ENCODE data around the gene TBPL1. TPM values are rescaled to one million over a fixed set of nuclear protein-coding genes. Genes with fewer than 3 reads are reported as not detected.

TBPL1 gene
- total RNA-seq, 1 donor from 2014 or later = 35.7 TPM

GRCh38 chr6:133957780-133958242, 4.8 kb downstream of the TBPL1 start:
- intact Hi-C loops (cut with micrococcal nuclease) = loop anchor here (10.0 kb wide), 1 partner anchor 677 kb away; no protein-coding TSS in a partner anchor
- POLR2A ChIA-PET = interaction anchor here (1.1 kb wide), 1 partner anchor 9 kb away, joined by 5 read pairs; no protein-coding TSS in a partner anchor
- no peak for TF ChIP-seq CTCF (IDR thresholded peaks at IDR 0.05)

GRCh38 chr6:133958791-133959190, 5.8 kb downstream of the TBPL1 start:
- Mint-ChIP-seq H3K9me3 (no peaks in the 10 kb centered on the region), H3K36me3 (ENCODE audit: low read depth) (peaks cover 2% of the 10 kb centered on the region), H3K27me3 (no peaks in the 10 kb centered on the region), H3K4me3 (no peak overlapping the region), H3K27ac (no peak overlapping the region), H3K4me1 (peaks cover 79% of the 10 kb centered on the region)
- no peak for ATAC-seq (ENCODE audit: low read depth)
- ChIA-PET POLR2A (interaction anchor here (1.1 kb wide), 1 partner anchor 8 kb away, joined by 5 read pairs; no protein-coding TSS in a partner anchor), CTCF (interaction anchor here (0.8 to 0.9 kb wide), 2 partner anchors 14 to 138 kb away, joined by 3 to 5 read pairs; no protein-coding TSS in a partner anchor)
- intact Hi-C loops (cut with micrococcal nuclease) = loop anchor here (10.0 kb wide), 1 partner anchor 676 kb away; no protein-coding TSS in a partner anchor
- no peak for DNase-seq
- TF ChIP-seq CTCF (IDR thresholded peaks at IDR 0.05) = no peak

More at GRCh38 chr6:133957780-133958242, 4.8 kb downstream of the TBPL1 start:
- Mint-ChIP-seq H3K4me3 (no peak overlapping the region), H3K36me3 (ENCODE audit: low read depth) (peaks cover 8% of the 10 kb centered on the region), H3K27ac (peak overlapping the region; percentile 10), H3K4me1 (peaks cover 79% of the 10 kb centered on the region), H3K9me3 (no peaks in the 10 kb centered on the region), H3K27me3 (no peaks in the 10 kb centered on the region)
- DNase-seq (no peak), ATAC-seq (ENCODE audit: low read depth) (no peak)
- CTCF ChIA-PET = interaction anchor here (0.8 to 0.9 kb wide), 2 partner anchors 15 to 139 kb away, joined by 3 to 5 read pairs; no protein-coding TSS in a partner anchor

GRCh38 chr6:133959667-133960368, 6.8 kb downstream of the TBPL1 start:
- TF ChIP-seq CTCF (IDR thresholded peaks at IDR 0.05) = no peak
- no peak overlapping the region for H3K27ac Mint-ChIP-seq

GRCh38 chr6:133961831-133962230, 8.8 kb downstream of the TBPL1 start:
- intact Hi-C loops (cut with micrococcal nuclease) = no loop called here
- no peak for TF ChIP-seq CTCF (IDR thresholded peaks at IDR 0.05)
- no peak overlapping the region for H3K27ac Mint-ChIP-seq
- ChIA-PET POLR2A (no interaction called here), CTCF (interaction anchor here (2.3 kb wide), 1 partner anchor 11 kb away, joined by 13 read pairs; no protein-coding TSS in a partner anchor)
- no peaks in the 10 kb centered on the region for H3K27me3 Mint-ChIP-seq
- DNase-seq (no peak), ATAC-seq (ENCODE audit: low read depth) (no peak)
- H3K4me3 Mint-ChIP-seq = no peak overlapping the region
- H3K36me3 Mint-ChIP-seq (ENCODE audit: low read depth) = peaks cover 2% of the 10 kb centered on the region
- peaks cover 78% of the 10 kb centered on the region for H3K4me1 Mint-ChIP-seq
- H3K9me3 Mint-ChIP-seq = no peaks in the 10 kb centered on the region

More at GRCh38 chr6:133959667-133960368, 6.8 kb downstream of the TBPL1 start:
- CTCF ChIA-PET = no interaction called here
- intact Hi-C loops (cut with micrococcal nuclease) = loop anchor here (10.0 kb wide), 1 partner anchor 675 kb away; no protein-coding TSS in a partner anchor
- H3K4me3 Mint-ChIP-seq = no peak overlapping the region
- ATAC-seq (ENCODE audit: low read depth) = no peak
- H3K4me1 Mint-ChIP-seq = peaks cover 77% of the 10 kb centered on the region
- POLR2A ChIA-PET = no interaction called here
- DNase-seq = no peak
- no peaks in the 10 kb centered on the region for H3K9me3 Mint-ChIP-seq
- peaks cover 2% of the 10 kb centered on the region for H3K36me3 Mint-ChIP-seq (ENCODE audit: low read depth)
- H3K27me3 Mint-ChIP-seq = no peaks in the 10 kb centered on the region

- TF ChIP-seq CTCF (IDR thresholded peaks at IDR 0.05) = no peak
- H3K4me3 Mint-ChIP-seq = no peak overlapping the region
- ATAC-seq (ENCODE audit: low read depth) (no peak), DNase-seq (no peak)
- no peak overlapping the region for H3K27ac Mint-ChIP-seq
- no peaks in the 10 kb centered on the region for H3K9me3 Mint-ChIP-seq
- H3K27me3 Mint-ChIP-seq = no peaks in the 10 kb centered on the region
- intact Hi-C loops (cut with micrococcal nuclease) = no loop called here
- H3K4me1 Mint-ChIP-seq = peaks cover 73% of the 10 kb centered on the region
- ChIA-PET POLR2A (interaction anchor here (2.9 kb wide), 1 partner anchor 10 kb away, joined by 15 read pairs; the partner anchor contains the start of gene TBPL1), CTCF (interaction anchor here (0.8 to 2.1 kb wide), 3 partner anchors 9 to 40 kb away, joined by 3 to 7 read pairs (median 4); no protein-coding TSS in a partner anchor)
- H3K36me3 Mint-ChIP-seq (ENCODE audit: low read depth) = peaks cover 2% of the 10 kb centered on the region
Observed at GRCh38 chr6:133964052-133964451, 11.0 kb downstream of the TBPL1 start.
